ENCODE data around the gene ZFP64. TPM values are rescaled to one million over a fixed set of nuclear protein-coding genes. Genes with fewer than 3 reads are reported as not detected.

ZFP64 gene
- total RNA-seq, 3 donors from 2014 or later, result 8.5 to 13.0 (median 11.5) TPM

DNA sequence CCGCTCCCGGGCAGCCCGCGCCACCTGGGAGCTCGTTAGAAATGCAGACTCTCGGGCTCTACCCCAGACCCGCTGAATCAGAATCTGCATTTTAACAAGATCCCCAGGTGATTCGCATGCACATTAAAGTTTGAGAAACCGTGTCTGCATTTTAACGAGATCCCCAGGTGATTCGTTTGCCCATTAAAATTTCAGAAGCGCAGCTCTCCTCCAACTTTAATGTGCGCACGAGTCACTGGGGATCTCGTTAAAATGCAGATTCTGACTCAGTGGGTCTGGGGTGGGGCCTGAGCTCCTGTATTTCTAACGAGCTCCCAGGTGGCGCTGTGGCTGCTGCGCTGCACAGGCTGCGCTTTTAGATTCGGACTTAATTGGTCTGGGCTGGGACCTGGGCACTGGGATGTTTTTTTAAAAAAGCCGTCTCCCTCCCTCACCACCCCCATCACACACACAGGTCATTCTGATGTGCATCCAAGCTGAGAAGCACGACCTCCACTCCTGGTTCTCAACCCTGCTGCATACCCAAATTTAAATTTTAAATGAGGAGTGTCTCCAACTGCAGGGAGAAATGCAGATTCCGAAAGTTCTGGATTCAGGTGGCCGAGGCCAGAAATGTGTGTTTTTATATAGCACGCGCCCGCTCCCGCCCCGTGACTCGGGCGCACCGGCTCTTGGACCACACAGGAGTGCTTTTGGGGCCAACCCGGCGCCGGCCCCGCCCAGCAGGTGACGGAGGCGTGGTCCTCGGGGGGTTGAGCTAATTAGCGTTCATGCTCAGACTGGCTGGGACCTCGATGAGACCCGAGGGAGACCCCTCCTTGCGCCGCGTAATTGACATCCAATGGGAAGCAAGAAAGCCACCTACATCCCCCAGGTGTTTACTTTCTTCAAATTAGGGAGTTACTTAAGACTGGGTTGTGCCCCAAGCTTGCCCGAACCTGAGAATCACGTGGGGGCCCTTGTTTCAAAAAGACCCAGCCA lies 85.8 kb downstream of the ZFP64 start:
- intact Hi-C loops (cut with DNase I; ENCODE audit: low total_unique reads), result loop anchor here (5.0 kb wide), 1 partner anchor 1577 kb away; no protein-coding TSS in a partner anchor
- TF ChIP-seq POLR2AphosphoS5 (IDR thresholded peaks at IDR 0.05), result no peak
- TF ChIP-seq CTCF (IDR thresholded peaks at IDR 0.05), result no peak
- no peak for TF ChIP-seq POLR2A (IDR thresholded peaks at IDR 0.05)
- Histone ChIP-seq H3K36me3 (no peaks in the 10 kb centered on the region), H3K4me3 (peak overlapping the region; percentile 29 to 77 (median 54)), H3K27ac (no peak overlapping the region), H3K27me3 (peaks cover 5 to 25% of the 10 kb centered on the region in 2 donors), H3K9me3 (no peaks in the 10 kb centered on the region), H3K4me1 (no peaks in the 10 kb centered on the region)
- peak in 1 of 2 donors; percentile 21 for DNase-seq (ENCODE audit: low spot score in 2 of 2)

DNA sequence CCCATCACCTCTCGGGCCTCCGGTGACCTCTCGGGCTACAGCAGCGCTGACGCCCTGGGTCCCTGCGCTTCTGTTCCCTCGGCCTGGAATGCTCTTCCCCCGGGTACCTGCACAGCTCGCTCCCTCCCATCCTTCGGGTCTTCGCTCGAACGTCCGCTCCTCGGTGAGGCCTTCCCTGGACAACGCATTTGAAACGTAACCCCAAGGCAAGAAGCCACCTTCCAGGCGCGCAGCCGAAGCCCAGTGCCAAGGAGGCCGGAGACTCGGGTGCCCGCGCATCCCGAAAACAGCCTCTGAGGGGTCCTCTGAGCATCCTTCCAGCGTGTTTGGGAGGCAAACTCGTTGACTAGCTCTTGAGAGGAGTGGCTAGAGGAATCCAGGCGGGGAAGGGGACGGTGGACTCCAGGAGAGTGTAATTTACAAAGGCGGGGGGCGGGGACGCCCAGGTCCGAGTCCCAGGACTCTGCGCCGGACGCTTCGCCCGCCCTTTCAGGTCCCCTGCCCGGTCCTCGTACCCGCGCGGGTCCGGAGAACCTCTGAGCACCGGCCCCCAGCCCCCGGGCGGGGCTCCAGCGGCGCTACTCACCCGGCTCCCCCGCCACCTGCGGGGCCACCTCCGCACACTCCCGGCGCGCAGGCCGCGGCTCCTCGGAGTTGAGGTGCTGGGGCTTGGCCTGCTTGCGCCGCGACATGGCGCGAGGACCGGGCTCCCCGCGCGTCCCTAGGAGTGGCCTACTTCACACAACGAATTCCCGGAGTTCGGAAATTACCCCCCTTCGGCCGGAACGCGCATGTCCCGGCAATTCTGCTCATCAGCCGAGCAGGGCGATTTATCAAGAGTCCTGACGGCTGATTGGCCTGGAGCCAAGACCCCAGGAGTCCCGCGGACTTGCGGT lies 86.8 kb downstream of the ZFP64 start:
- no peak for TF ChIP-seq POLR2A (IDR thresholded peaks at IDR 0.05)
- no peak for TF ChIP-seq CTCF (IDR thresholded peaks at IDR 0.05)
- no peak for TF ChIP-seq POLR2AphosphoS5 (IDR thresholded peaks at IDR 0.05)
- Histone ChIP-seq H3K27ac (no peak overlapping the region), H3K36me3 (no peaks in the 10 kb centered on the region), H3K4me1 (no peaks in the 10 kb centered on the region), H3K4me3 (peak overlapping the region; percentile 29 to 77 (median 54)), H3K9me3 (no peaks in the 10 kb centered on the region), H3K27me3 (peaks cover 5 to 25% of the 10 kb centered on the region in 2 donors)
- intact Hi-C loops (cut with DNase I; ENCODE audit: low total_unique reads), result loop anchor here (5.0 kb wide), 1 partner anchor 1578 kb away; no protein-coding TSS in a partner anchor
- no peak for DNase-seq (ENCODE audit: low spot score in 2 of 2)

GRCh38 chr20:52103913-52104545 lies 87.5 kb downstream of the ZFP64 start:
- Histone ChIP-seq H3K27ac (no peak overlapping the region), H3K9me3 (no peaks in the 10 kb centered on the region), H3K36me3 (no peaks in the 10 kb centered on the region), H3K4me1 (no peaks in the 10 kb centered on the region), H3K27me3 (peaks cover 5 to 25% of the 10 kb centered on the region in 2 donors), H3K4me3 (peak overlapping the region; percentile 29 to 77 (median 54))
- intact Hi-C loops (cut with DNase I; ENCODE audit: low total_unique reads), result no loop called here
- DNase-seq (ENCODE audit: low spot score in 2 of 2), result no peak
- TF ChIP-seq POLR2AphosphoS5 (IDR thresholded peaks at IDR 0.05) (no peak), POLR2A (IDR thresholded peaks at IDR 0.05) (no peak), CTCF (IDR thresholded peaks at IDR 0.05) (no peak)

DNA sequence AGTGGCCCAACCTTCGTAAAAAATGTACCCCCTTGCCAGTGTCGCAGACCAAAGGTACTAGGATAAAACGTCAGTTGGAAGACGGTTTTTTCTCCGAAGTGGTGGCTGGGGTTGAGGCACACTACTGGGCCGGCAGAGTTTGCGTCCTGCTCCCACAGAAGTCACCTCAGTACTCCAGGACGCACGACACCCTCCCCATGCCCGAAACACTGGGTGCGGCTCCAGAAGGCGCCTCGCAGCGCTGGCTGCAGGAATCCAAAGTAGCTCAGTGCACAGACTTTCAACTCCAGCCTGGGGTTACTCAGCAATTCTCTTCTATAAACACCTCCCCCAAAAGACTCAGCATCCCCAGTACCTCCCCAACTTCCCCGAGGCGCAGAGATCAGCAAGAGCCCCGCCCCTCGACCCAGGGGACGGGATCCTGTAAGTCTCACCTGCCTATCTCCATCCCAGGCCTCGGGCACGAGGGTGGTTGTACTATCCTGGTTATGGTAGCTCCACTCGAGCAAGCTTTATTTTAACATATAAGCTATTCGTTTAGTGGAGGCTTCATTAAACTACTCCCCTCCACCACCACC lies 88.2 kb downstream of the ZFP64 start:
- no peaks in the 10 kb centered on the region for H3K4me1 ChIP-seq
- intact Hi-C loops (cut with DNase I; ENCODE audit: low total_unique reads), result no loop called here
- H3K36me3 ChIP-seq, result no peaks in the 10 kb centered on the region
- H3K9me3 ChIP-seq, result no peaks in the 10 kb centered on the region
- no peak overlapping the region for H3K27ac ChIP-seq
- no peak for TF ChIP-seq POLR2A (IDR thresholded peaks at IDR 0.05)
- TF ChIP-seq POLR2AphosphoS5 (IDR thresholded peaks at IDR 0.05), result no peak
- TF ChIP-seq CTCF (IDR thresholded peaks at IDR 0.05), result no peak
- H3K4me3 ChIP-seq, result peak overlapping the region in 2 of 3 donors; percentile 54 to 77
- H3K27me3 ChIP-seq, result peaks cover 5 to 25% of the 10 kb centered on the region in 2 donors
- no peak for DNase-seq (ENCODE audit: low spot score in 2 of 2)
